Testis (tissue), 3 donors: ENCODE data around the gene CENPL. TPM values are rescaled to one million over a fixed set of nuclear protein-coding genes. Genes with fewer than 3 reads are reported as not detected.
"Not testable (repeated sequence)": the region's sequence is repeated elsewhere in the genome, so short reads cannot be mapped to it uniquely, and the experiment has no call there.

Experiments used
- DNase-seq: peaks from one replicate; pipeline ENCODE4 v3.0.0-alpha.2; 2019
- H3K27ac ChIP-seq, 2 donors: fragments of 200-600 bp; sonication (generic); one replicate each; pipeline ENCODE4 v1.5.1; 2019
- H3K27me3 ChIP-seq: fragments of 200-600 bp; sonication (generic); one replicate; pipeline ENCODE4 v1.5.1; 2019
- H3K36me3 ChIP-seq: fragments of 200-600 bp; sonication (generic); one replicate; pipeline ENCODE4 v1.5.1; 2017; ENCODE audit warnings: low read depth; ENCODE audit errors: missing control alignments
- H3K4me1 ChIP-seq: fragments of 200-600 bp; sonication (generic); one replicate; pipeline ENCODE4 v1.5.1; 2019
- H3K4me3 ChIP-seq, 2 donors: fragments of 200-600 bp; sonication (generic); one replicate each; pipeline ENCODE4 v1.5.1; 2017 to 2019
- H3K9me3 ChIP-seq: fragments of 200-600 bp; sonication (generic); one replicate; pipeline ENCODE4 v1.5.1; 2017
- POLR2A ChIP-seq: fragments of 450-650 bp; IDR thresholded peaks from one replicate; pipeline ENCODE4 v1.6.1; 2017; ENCODE audit warnings: antibody characterized with exemption, mild to moderate bottlenecking, moderate library complexity
- WGBS, 2 donors: methylation state at CpG; one replicate each; pipeline ENCODE4 v1.1.5; 2018; 5-methylcytosine and 5-hydroxymethylcytosine counted together
- intact Hi-C: fragments of 100-400 bp; cut with DNase I; formaldehyde crosslinking; loops from one replicate; pipeline ENCODE4 v1.15.1; 2023; ENCODE audit warnings: low total_unique reads
- polyA plus RNA-seq: library from polyadenylated mRNA; stranded (reverse); fragments of 350-450 nt; fragmentation: Illumina TruSeq; extraction: RNeasy Lipid Tissue Mini Kit (QIAGEN cat#74804); gene quantifications from one replicate; pipeline ENCODE4 v1.2.3, GENCODE V29; 2014; ENCODE audit warnings: low read depth, low replicate concordance; ENCODE audit not compliant: insufficient read depth
- total RNA-seq, 2 donors: library from RNA; depleted of rRNA; stranded (reverse); fragments of >200 nt; gene quantifications; one replicate each; pipeline ENCODE4 v1.2.3, GENCODE V29; 2016
- TF ChIP-seq, protein P1 (sequence below), 3 experiments: fragments of 450-650 bp in 2 of 3; fragments of 200-600 bp in 1 of 3; sonication (generic) in 1 of 3; IDR thresholded peaks; one replicate each; pipeline ENCODE4 v1.5.1; 2016 to 2019; ENCODE audit warnings: antibody characterized with exemption in 3 of 3, mild to moderate bottlenecking in 2 of 3, moderate library complexity in 1 of 3

The CENPL gene
- total and polyA plus RNA-seq, 3 donors from 2014 or later, result 13.2 to 26.5 (median 20.5) TPM

GRCh38 chr1:173768206-173768605 is 56.5 kb downstream of the CENPL start:
- Histone ChIP-seq H3K27ac (no peak overlapping the region), H3K9me3 (no peaks in the 10 kb centered on the region), H3K36me3 (no peaks in the 10 kb centered on the region), H3K4me3 (no peak overlapping the region), H3K27me3 (no peaks in the 10 kb centered on the region), H3K4me1 (no peaks in the 10 kb centered on the region)
- no peak for DNase-seq
- TF ChIP-seq, protein P1, sequence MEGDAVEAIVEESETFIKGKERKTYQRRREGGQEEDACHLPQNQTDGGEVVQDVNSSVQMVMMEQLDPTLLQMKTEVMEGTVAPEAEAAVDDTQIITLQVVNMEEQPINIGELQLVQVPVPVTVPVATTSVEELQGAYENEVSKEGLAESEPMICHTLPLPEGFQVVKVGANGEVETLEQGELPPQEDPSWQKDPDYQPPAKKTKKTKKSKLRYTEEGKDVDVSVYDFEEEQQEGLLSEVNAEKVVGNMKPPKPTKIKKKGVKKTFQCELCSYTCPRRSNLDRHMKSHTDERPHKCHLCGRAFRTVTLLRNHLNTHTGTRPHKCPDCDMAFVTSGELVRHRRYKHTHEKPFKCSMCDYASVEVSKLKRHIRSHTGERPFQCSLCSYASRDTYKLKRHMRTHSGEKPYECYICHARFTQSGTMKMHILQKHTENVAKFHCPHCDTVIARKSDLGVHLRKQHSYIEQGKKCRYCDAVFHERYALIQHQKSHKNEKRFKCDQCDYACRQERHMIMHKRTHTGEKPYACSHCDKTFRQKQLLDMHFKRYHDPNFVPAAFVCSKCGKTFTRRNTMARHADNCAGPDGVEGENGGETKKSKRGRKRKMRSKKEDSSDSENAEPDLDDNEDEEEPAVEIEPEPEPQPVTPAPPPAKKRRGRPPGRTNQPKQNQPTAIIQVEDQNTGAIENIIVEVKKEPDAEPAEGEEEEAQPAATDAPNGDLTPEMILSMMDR (IDR thresholded peaks at IDR 0.05), result no peak
- no peak for TF ChIP-seq POLR2A
- intact Hi-C loops, result no loop called here
- WGBS, 2 donors, result 68 to 72% methylated on average over 2 of the region's 2 CpGs

DNA sequence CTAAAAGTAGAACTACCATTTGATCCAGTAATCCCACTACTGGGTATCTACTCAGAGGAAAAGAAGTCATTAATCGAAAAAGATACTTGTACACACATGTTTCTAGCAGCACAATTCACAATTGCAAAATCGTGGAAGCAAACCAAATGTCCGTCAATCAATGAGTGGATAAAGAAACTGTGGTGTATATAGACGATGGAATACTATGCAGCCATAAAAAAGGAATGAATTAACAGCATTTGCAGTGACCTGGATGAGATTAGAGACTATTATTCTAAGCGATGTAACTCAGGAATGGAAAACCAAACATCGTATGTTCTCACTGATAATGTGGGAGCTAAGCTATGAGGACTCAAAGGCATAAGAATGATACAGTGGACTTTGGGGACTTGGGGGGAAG is 60.4 kb downstream of the CENPL start:
- H3K36me3 ChIP-seq, H3K27ac ChIP-seq, H3K4me1 ChIP-seq, DNase-seq, H3K9me3 ChIP-seq, intact Hi-C loops, H3K4me3 ChIP-seq, H3K27me3 ChIP-seq: not testable (repeated sequence)
- WGBS, 2 donors, result 90 to 91% methylated on average over 6 of the region's 6 CpGs

DNA sequence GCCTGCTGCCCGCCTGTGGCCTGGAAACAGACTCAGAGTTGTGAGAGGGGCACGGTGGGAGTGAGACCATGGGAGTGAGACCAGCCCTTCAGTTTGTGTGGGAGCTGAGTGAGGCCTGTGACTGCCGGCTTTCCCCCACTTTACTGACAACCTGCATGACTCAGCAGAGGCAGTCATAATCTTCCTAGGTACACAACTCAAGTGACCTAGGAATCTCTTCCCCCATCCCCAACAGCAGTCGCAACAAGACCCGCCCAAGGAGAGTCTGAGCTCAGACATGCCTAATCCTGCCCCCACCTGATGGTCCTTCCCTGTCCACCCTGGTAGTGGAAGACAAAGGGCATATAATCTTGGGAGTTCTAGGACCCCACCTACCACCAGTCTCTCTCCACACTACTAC is 65.7 kb downstream of the CENPL start:
- 97 to 100% methylated on average over 5 of the region's 5 CpGs for WGBS, 2 donors
- intact Hi-C loops, result no loop called here
- Histone ChIP-seq H3K4me1 (no peaks in the 10 kb centered on the region), H3K9me3 (no peaks in the 10 kb centered on the region), H3K36me3 (peaks cover 4% of the 10 kb centered on the region), H3K4me3 (no peak overlapping the region), H3K27ac (no peak overlapping the region), H3K27me3 (no peaks in the 10 kb centered on the region)
- TF ChIP-seq POLR2A, result no peak
- TF ChIP-seq, protein P1 (IDR thresholded peaks at IDR 0.05), result no peak
- no peak for DNase-seq

DNA sequence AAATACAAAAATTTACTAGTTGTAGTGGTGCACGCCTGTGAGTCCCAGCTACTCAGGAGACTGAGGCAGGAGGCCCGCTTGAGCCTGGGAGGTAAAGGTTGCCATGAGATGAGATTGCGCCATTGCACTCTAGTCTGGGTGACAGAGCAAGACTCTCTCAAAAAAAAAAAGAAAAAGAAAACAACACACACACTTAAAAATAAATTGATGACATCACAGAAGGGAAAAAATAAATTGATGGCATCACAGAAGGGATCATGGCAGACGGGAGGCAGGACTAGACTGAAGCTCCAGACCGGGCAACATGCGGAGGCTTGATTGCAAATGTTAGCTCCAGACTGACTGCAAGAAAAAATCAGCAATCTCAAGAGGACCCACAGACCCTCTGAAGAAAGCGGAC is 66.6 kb downstream of the CENPL start:
- Histone ChIP-seq H3K27ac (no peak overlapping the region), H3K4me3 (no peak overlapping the region), H3K4me1 (no peaks in the 10 kb centered on the region), H3K36me3 (peaks cover 4% of the 10 kb centered on the region), H3K9me3 (no peaks in the 10 kb centered on the region), H3K27me3 (no peaks in the 10 kb centered on the region)
- WGBS, 2 donors, result 97 to 99% methylated on average over 7 of the region's 7 CpGs
- intact Hi-C loops, result no loop called here
- no peak for DNase-seq
- TF ChIP-seq, protein P1 (IDR thresholded peaks at IDR 0.05), result no peak

GRCh38 chr1:173757666-173758065 is 67.0 kb downstream of the CENPL start:
- no peak for DNase-seq
- Histone ChIP-seq H3K4me1 (no peaks in the 10 kb centered on the region), H3K9me3 (no peaks in the 10 kb centered on the region), H3K27me3 (no peaks in the 10 kb centered on the region), H3K36me3 (peaks cover 4% of the 10 kb centered on the region), H3K27ac (no peak overlapping the region), H3K4me3 (no peak overlapping the region)
- 94 to 96% methylated on average over 4 of the region's 4 CpGs for whole genome bisulfite sequencing, 2 donors
- intact Hi-C loops, result no loop called here
- TF ChIP-seq, protein P1 (IDR thresholded peaks at IDR 0.05), result no peak
- no peak for TF ChIP-seq POLR2A
